K562 (cell line): ENCODE results near the gene HGD. TPM values are rescaled to one million over a fixed set of nuclear protein-coding genes. Genes with fewer than 3 reads are reported as not detected.

ENCODE experiments used
- CBX3 ChIP-seq, 2 experiments: IDR thresholded peaks; 1 replicate in 1 of 2; 2 replicates in 1 of 2; pipeline ENCODE4 v1.6.1; 2012; ENCODE audit warnings: inconsistent platforms in 2 of 2, low read length in 2 of 2, borderline replicate concordance in 1 of 2, control low read depth in 1 of 2
- EP400 ChIP-seq: fragments of 450-650 bp; IDR thresholded peaks from 2 replicates; pipeline ENCODE4 v1.6.1; 2017; ENCODE audit warnings: antibody characterized with exemption, mild to moderate bottlenecking, moderate library complexity
- GTF2E2 ChIP-seq: fragments of 200-800 bp; sonication (Bioruptor generic); IDR thresholded peaks from 2 replicates; pipeline ENCODE4 v1.6.1; 2016; ENCODE audit warnings: missing genetic modification characterization, missing compliant biosample characterization
- HCFC1 ChIP-seq: IDR thresholded peaks from 2 replicates; pipeline ENCODE4 v1.6.1; 2012; ENCODE audit warnings: low read depth, low read length, improper control_type of control experiment
- NRF1 ChIP-seq, 2 experiments: fragments of 450-650 bp; IDR thresholded peaks in 1 of 2; conservative IDR thresholded peaks in 1 of 2; 2 replicates each; pipeline ENCODE4 v1.6.1; 2014; ENCODE audit warnings: mild to moderate bottlenecking in 2 of 2
- POLR2B ChIP-seq: fragments of 450-650 bp; IDR thresholded peaks from 2 replicates; pipeline ENCODE4 v1.6.1; 2018; ENCODE audit warnings: low read depth; ENCODE audit not compliant: partially characterized antibody
- ZBTB7A ChIP-seq: IDR thresholded peaks from 2 replicates; pipeline ENCODE4 v1.6.1; 2011; ENCODE audit warnings: low read depth, mild to moderate bottlenecking, low read length, moderate library complexity, borderline replicate concordance; ENCODE audit not compliant: control insufficient read depth
- ZNF512 ChIP-seq: IDR thresholded peaks from 2 replicates; pipeline ENCODE4 v1.6.1; 2016; ENCODE audit warnings: missing genetic modification characterization, missing compliant biosample characterization
- polyA plus RNA-seq, 8 experiments: library from polyadenylated mRNA; depleted of rRNA in 4 of 8; stranded (reverse) in 5 of 8; unstranded in 3 of 8; fragments of >200 nt; fragmentation: Nextera tagmentation in 2 of 8; fragmentation: Illumina TruSeq in 1 of 8; extraction: Ambion mirVana in 2 of 8; extraction: Trizol in 1 of 8; gene quantifications; 2 replicates each; pipeline versions ENCODE4 v1.2.1 to v1.2.3, GENCODE V29; 2011 to 2014; ENCODE audit warnings: inconsistent platforms in 1 of 8, missing spikeins in 1 of 8
- total RNA-seq, 7 experiments: library from RNA; depleted of rRNA in 6 of 7; stranded (reverse); fragments of >200 nt in 6 of 7; fragmentation: Illumina TruSeq in 2 of 7; extraction: Trizol in 2 of 7; gene quantifications; 2 replicates each; pipeline versions ENCODE4 v1.2.1 to v1.2.3, GENCODE V29; 2011 to 2021; ENCODE audit warnings: low replicate concordance in 1 of 7
- TF ChIP-seq, protein P1 (sequence below): fragments of 450-650 bp; IDR thresholded peaks from 2 replicates; pipeline ENCODE4 v1.6.1; 2016; ENCODE audit warnings: antibody characterized with exemption

The HGD gene
- total and polyA plus RNA-seq, 9 of the 15 experiments (the other 6 are each of a cell fraction or from before 2014, with no cell fraction given), result 0.08 to 0.25 (median 0.17) TPM; not detected in 4

DNA sequence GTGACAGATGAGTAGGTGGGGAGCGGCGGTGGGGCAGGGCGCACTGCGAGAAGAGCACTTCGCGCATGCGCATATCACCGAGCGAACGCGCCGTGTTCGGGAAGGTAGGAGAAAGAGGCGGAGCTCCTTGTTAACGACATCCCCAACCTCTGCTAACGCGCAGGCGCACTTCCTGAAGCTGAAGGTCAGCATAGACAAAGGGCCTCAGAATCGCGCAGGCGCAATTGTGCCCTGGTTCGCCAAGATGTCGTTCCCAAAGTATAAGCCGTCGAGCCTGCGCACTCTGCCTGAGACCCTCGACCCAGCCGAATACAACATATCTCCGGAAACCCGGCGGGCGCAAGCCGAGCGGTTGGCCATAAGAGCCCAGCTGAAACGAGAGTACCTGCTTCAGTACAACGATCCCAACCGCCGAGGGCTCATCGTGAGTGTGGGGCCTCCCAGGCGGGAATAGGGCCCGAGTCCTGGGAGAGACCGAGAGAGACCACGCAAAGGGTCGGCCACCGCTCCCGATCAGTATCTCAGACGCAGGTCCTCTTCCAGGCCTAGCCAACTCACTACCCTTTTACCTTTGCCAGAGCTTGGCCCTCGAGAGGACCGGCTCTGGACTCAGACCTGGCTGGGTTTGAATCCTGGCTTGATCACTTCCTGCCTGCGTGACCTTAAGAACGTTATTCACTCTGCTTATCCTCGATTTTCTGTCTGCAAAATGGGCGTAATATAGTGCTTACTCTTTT lies 85.8 kb downstream of the HGD start, which contains the start of gene NDUFB4 (continued):
- TF ChIP-seq, protein P1, sequence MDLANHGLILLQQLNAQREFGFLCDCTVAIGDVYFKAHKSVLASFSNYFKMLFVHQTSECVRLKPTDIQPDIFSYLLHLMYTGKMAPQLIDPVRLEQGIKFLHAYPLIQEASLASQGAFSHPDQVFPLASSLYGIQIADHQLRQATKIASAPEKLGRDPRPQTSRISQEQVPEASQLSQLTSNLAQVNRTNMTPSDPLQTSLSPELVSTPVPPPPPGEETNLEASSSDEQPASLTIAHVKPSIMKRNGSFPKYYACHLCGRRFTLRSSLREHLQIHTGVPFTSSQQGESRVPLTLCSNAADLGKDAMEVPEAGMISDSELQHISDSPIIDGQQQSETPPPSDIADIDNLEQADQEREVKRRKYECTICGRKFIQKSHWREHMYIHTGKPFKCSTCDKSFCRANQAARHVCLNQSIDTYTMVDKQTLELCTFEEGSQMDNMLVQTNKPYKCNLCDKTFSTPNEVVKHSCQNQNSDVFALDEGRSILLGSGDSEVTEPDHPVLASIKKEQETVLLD, result peak; percentile 99
- no peak for TF ChIP-seq CBX3 (IDR thresholded peaks at IDR 0.05; ENCODE audit: borderline replicate concordance in 1 of 2, low read length in 2 of 2)
- TF ChIP-seq ZNF512 (tag), result no peak
- peak; percentile 98 for TF ChIP-seq NRF1 (conservative IDR thresholded peaks at IDR 0.05 in 1 of 2, IDR thresholded peaks at IDR 0.05 in 1 of 2)
- TF ChIP-seq POLR2B, result peak; percentile 74
- 0 out of 2 replicates have a peak, but pooled peaks have one; percentile 6 for TF ChIP-seq GTF2E2 (tag)
- TF ChIP-seq HCFC1, result 0 out of 2 replicates have a peak, but pooled peaks have one; percentile 22
- TF ChIP-seq ZBTB7A, result peak; percentile 51; the same call in 1 of the 2 replicates
- TF ChIP-seq EP400, result peak; percentile 42
